ENCODE data around the gene LRBA. TPM values are rescaled to one million over a fixed set of nuclear protein-coding genes. Genes with fewer than 3 reads are reported as not detected.

Gene LRBA
- total RNA-seq, 1 experiment from 2014 or later = 55.3 TPM

- TF ChIP-seq CTCF (conservative IDR thresholded peaks at IDR 0.05) = no peak
- Histone ChIP-seq H4K91ac (ENCODE audit: insufficient read length, low read depth, low read length) (no peak overlapping the region), H2BK5ac (ENCODE audit: insufficient read length, low read length) (no peak overlapping the region), H3K56ac (ENCODE audit: insufficient read length, low read depth, low read length) (no peak overlapping the region), H3K4me2 (ENCODE audit: insufficient read depth, insufficient read length, low read length) (no peak overlapping the region), H2BK12ac (ENCODE audit: insufficient read length, low read depth, low read length) (no peak overlapping the region), H2BK120ac (ENCODE audit: low read depth, low read length, poor library complexity, severe bottlenecking) (no peak overlapping the region), H3K9me3 (ENCODE audit: control insufficient read depth, low read depth, low read length) (no peaks in the 10 kb centered on the region), H3K18ac (ENCODE audit: insufficient read length, low read depth, low read length) (no peak overlapping the region), H2AFZ (ENCODE audit: low read length) (no peak overlapping the region), H3K79me1 (ENCODE audit: insufficient read depth, low read depth, low read length, poor library complexity, severe bottlenecking) (no peaks in the 10 kb centered on the region), H2BK20ac (ENCODE audit: low read depth, low read length, poor library complexity, severe bottlenecking) (no peak overlapping the region), H3K27ac (ENCODE audit: insufficient read length, low read depth, low read length) (no peak overlapping the region), H3K23ac (ENCODE audit: insufficient read length, low read depth, low read length) (no peak overlapping the region), H3K9ac (ENCODE audit: extremely low read depth, insufficient read length, low read length) (no peak overlapping the region), H3T11ph (ENCODE audit: low read length) (no peak overlapping the region), H3K14ac (ENCODE audit: insufficient read depth, low read length) (no peak overlapping the region), H3K79me2 (ENCODE audit: insufficient read depth, low read length) (no peaks in the 10 kb centered on the region), H2BK15ac (ENCODE audit: low read depth, low read length) (no peak overlapping the region), H4K5ac (ENCODE audit: insufficient read length, low read depth, low read length) (no peak overlapping the region), H4K8ac (replicated peaks; ENCODE audit: insufficient read length, low read depth, low read length) (no peak overlapping the region), H3K27me3 (ENCODE audit: insufficient read depth, low read length) (no peaks in the 10 kb centered on the region), H4K20me1 (ENCODE audit: control insufficient read depth, insufficient read depth, insufficient read length) (no peaks in the 10 kb centered on the region), H3K4me1 (ENCODE audit: insufficient read depth, low read length) (no peaks in the 10 kb centered on the region), H3K23me2 (ENCODE audit: insufficient read length, low read depth, low read length, poor library complexity, severe bottlenecking) (no peaks in the 10 kb centered on the region), H3K4ac (ENCODE audit: low read depth, low read length) (no peak overlapping the region), H2AK5ac (ENCODE audit: insufficient read length, low read length) (no peak overlapping the region)
- WGBS (ENCODE audit: extremely low coverage, insufficient read length, low lambda C conversion rate) = no CpG with 5 or more reads among the region's 1 CpG
- Mint-ChIP-seq H3K27ac (no peak overlapping the region), H3K4me1 (peaks cover 6% of the 10 kb centered on the region in 2 experiments), H3K4me3 (no peak overlapping the region), H3K36me3 (ENCODE audit: insufficient read depth in 1 of 3, low read depth in 3 of 3) (peaks cover 3 to 4% (median 4%) of the 10 kb centered on the region in 3 experiments; a peak in 6 of 7 replicates), H3K27me3 (ENCODE audit: low read depth) (no peaks in the 10 kb centered on the region), H3K9me3 (no peaks in the 10 kb centered on the region)
- DNase-seq = no peak
Observed at GRCh38 chr4:150817017-150817416, 198.1 kb downstream of the LRBA start.
